ENCODE measurements around the gene WARS2.

WARS2 gene

GRCh38 chr1:119034359-119034758, 106.1 kb downstream of the WARS2 start:
- POLR2A ChIA-PET = no interaction called here
- no peak overlapping the region for H3K4me3 ChIP-seq (ENCODE audit: low read depth, low read length)
- no peak for TF ChIP-seq CTCF (IDR thresholded peaks at IDR 0.05; ENCODE audit: insufficient read depth, low read length, missing control alignments)
- no peak for DNase-seq (ENCODE audit: low read depth, low spot score)
- CTCF ChIA-PET = no interaction called here

GRCh38 chr1:119032986-119033385, 107.5 kb downstream of the WARS2 start:
- ChIA-PET POLR2A (no interaction called here), CTCF (no interaction called here)
- H3K4me3 ChIP-seq (ENCODE audit: low read depth, low read length) = no peak overlapping the region
- DNase-seq (ENCODE audit: low read depth, low spot score) = no peak
- TF ChIP-seq CTCF (IDR thresholded peaks at IDR 0.05; ENCODE audit: insufficient read depth, low read length, missing control alignments) = no peak

- ChIA-PET POLR2A (no interaction called here), CTCF (no interaction called here)
- no peak for TF ChIP-seq CTCF (IDR thresholded peaks at IDR 0.05; ENCODE audit: insufficient read depth, low read length, missing control alignments)
- no peak for DNase-seq (ENCODE audit: low read depth, low spot score)
- H3K4me3 ChIP-seq (ENCODE audit: low read depth, low read length) = no peak overlapping the region
Observed at GRCh38 chr1:119027759-119028158, 112.7 kb downstream of the WARS2 start.

GRCh38 chr1:119026956-119027355, 113.5 kb downstream of the WARS2 start:
- CTCF ChIA-PET = no interaction called here
- no peak for TF ChIP-seq CTCF (IDR thresholded peaks at IDR 0.05; ENCODE audit: insufficient read depth, low read length, missing control alignments)
- DNase-seq (ENCODE audit: low read depth, low spot score) = no peak
- no peak overlapping the region for H3K4me3 ChIP-seq (ENCODE audit: low read depth, low read length)
- POLR2A ChIA-PET = no interaction called here

- no peak for DNase-seq (ENCODE audit: low read depth, low spot score)
Observed at GRCh38 chr1:119015547-119015946, 124.9 kb downstream of the WARS2 start.

GRCh38 chr1:119012383-119012782, 128.1 kb downstream of the WARS2 start:
- no peak overlapping the region for H3K4me3 ChIP-seq (ENCODE audit: low read depth, low read length)
- no peak for TF ChIP-seq CTCF (IDR thresholded peaks at IDR 0.05; ENCODE audit: insufficient read depth, low read length, missing control alignments)
- ChIA-PET CTCF (no interaction called here), POLR2A (no interaction called here)
- no peak for DNase-seq (ENCODE audit: low read depth, low spot score)

More at GRCh38 chr1:119015547-119015946, 124.9 kb downstream of the WARS2 start:
- ChIA-PET CTCF (no interaction called here), POLR2A (no interaction called here)
- no peak for TF ChIP-seq CTCF (IDR thresholded peaks at IDR 0.05; ENCODE audit: insufficient read depth, low read length, missing control alignments)
- no peak overlapping the region for H3K4me3 ChIP-seq (ENCODE audit: low read depth, low read length)
